D341Med (cell line): ENCODE results near the gene CUEDC1.
"Not testable (repeated sequence)": the region's sequence is repeated elsewhere in the genome, so short reads cannot be mapped to it uniquely, and the experiment has no call there.

Experiments
- DNase-seq: peaks from one replicate; pipeline ENCODE4 v3.0.0; 2012; ENCODE audit warnings: low spot score

CUEDC1 gene

GRCh38 chr17:57984936-57985674, 29.9 kb upstream of the CUEDC1 start:
- DNase-seq = no peak

- DNase-seq = no peak
Observed at GRCh38 chr17:57984261-57984890, 29.2 kb upstream of the CUEDC1 start.

- no peak for DNase-seq
Observed at GRCh38 chr17:57983446-57983845, 28.2 kb upstream of the CUEDC1 start.

- DNase-seq = no peak
Observed at GRCh38 chr17:57982452-57983170, 27.4 kb upstream of the CUEDC1 start.

GRCh38 chr17:57980522-57980921, 25.3 kb upstream of the CUEDC1 start:
- no peak for DNase-seq

GRCh38 chr17:57979076-57979475, 23.9 kb upstream of the CUEDC1 start:
- DNase-seq = no peak

GRCh38 chr17:57976594-57976993, 21.4 kb upstream of the CUEDC1 start:
- no peak for DNase-seq

- DNase-seq = no peak
Observed at GRCh38 chr17:57975044-57975443, 19.8 kb upstream of the CUEDC1 start.

- not testable (repeated sequence) for DNase-seq
Observed at GRCh38 chr17:57974053-57974824, 19.0 kb upstream of the CUEDC1 start.

GRCh38 chr17:57972151-57972550, 16.9 kb upstream of the CUEDC1 start:
- DNase-seq = no peak

GRCh38 chr17:57971572-57971971, 16.4 kb upstream of the CUEDC1 start:
- peak; percentile 72 for DNase-seq

GRCh38 chr17:57970710-57971109, 15.5 kb upstream of the CUEDC1 start:
- no peak for DNase-seq

GRCh38 chr17:57968456-57968855, 13.2 kb upstream of the CUEDC1 start:
- no peak for DNase-seq

GRCh38 chr17:57966875-57967274, 11.7 kb upstream of the CUEDC1 start:
- DNase-seq = no peak

- DNase-seq = no peak
Observed at GRCh38 chr17:57966246-57966645, 11.0 kb upstream of the CUEDC1 start.

- no peak for DNase-seq
Observed at GRCh38 chr17:57965521-57966160, 10.4 kb upstream of the CUEDC1 start.

- no peak for DNase-seq
Observed at GRCh38 chr17:57963149-57963511, 7.9 kb upstream of the CUEDC1 start.

GRCh38 chr17:57962279-57963148, 7.3 kb upstream of the CUEDC1 start:
- no peak for DNase-seq

- no peak for DNase-seq
Observed at GRCh38 chr17:57959929-57960328, 4.7 kb upstream of the CUEDC1 start.

GRCh38 chr17:57958391-57958790, 3.2 kb upstream of the CUEDC1 start:
- not testable (repeated sequence) for DNase-seq

- DNase-seq = no peak
Observed at GRCh38 chr17:57957886-57958285, 2.7 kb upstream of the CUEDC1 start.
